Measurements from ENCODE around the gene KAZN. TPM values are rescaled to one million over a fixed set of nuclear protein-coding genes. Genes with fewer than 3 reads are reported as not detected.

KAZN gene
- total and polyA plus RNA-seq, 2 of the 8 experiments (the other 6 are each of a cell fraction or from before 2014, with no cell fraction given) = 3.7 to 11.8 TPM

DNA sequence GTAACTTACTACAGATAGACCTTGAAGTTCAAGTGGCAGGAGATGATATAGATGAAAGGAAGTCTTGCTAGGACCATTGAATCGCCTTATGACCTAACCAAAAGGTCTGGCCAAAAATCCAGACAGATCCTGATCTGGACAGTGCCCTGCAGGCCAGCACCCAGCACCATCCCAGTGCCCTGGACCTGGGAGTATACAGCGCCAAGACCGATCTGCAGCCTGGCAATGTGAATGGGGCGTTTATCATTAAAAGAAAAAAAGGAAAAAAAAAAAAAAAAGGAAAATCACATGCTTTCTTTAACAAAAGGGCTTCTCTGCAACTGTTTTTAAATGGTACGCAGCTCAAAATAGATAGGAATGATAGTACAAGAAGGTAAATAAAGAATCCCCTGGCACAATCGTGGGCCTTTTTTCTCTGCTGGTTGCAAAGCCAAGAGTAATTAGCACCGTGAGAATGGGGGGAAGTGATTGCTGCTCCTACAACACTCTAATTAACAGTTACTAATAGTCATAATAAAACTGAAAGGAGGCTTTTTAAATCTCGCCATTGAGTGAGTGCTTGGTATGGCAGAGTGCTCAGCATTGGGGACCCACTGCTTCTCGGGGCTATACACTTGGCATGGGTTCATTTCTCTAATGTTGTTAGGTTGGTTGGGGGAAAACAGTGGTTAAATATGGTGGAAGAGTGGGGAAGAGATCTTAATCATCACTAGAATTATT, 146.7 kb downstream of the KAZN start:
- H3K23me2 ChIP-seq (ENCODE audit: low read depth, low read length) = no peaks in the 10 kb centered on the region; the same call in 1 of the 2 replicates
- no peaks in the 10 kb centered on the region for H3K9me3 ChIP-seq (ENCODE audit: insufficient read depth in 2 of 2, low read depth in 1 of 2, low read length in 1 of 2)
- WGBS, 2 experiments (ENCODE audit: extremely low coverage in 1 of 2, insufficient coverage in 1 of 2, insufficient read length in 1 of 2, insufficient replicate concordance in 2 of 2, low coverage in 1 of 2, low lambda C conversion rate in 2 of 2, missing lambda C conversion rate in 1 of 2) = 85% methylated on average over 9 of the region's 9 CpGs; no CpG with 5 or more reads in 1 of the 2 experiments
- H3K27ac ChIP-seq (ENCODE audit: low read depth, low read length) = no peak overlapping the region
- DNase-seq (ENCODE audit: low read depth in 1 of 2, low spot score in 2 of 2) = no peak
- no peaks in the 10 kb centered on the region for H3K36me3 ChIP-seq (ENCODE audit: control insufficient read depth in 2 of 4, insufficient read depth in 4 of 4, low read length in 3 of 4)
- POLR2A ChIA-PET (ENCODE audit: partially characterized antibody) = no interaction called here
- 0 out of 2 replicates have a peak overlapping the region, but pooled peaks have one; percentile 71 for H2BK12ac ChIP-seq (ENCODE audit: low read depth, low read length)
- H3K27me3 ChIP-seq (replicated peaks in 1 of 4; ENCODE audit: control insufficient read depth in 3 of 4, extremely low read depth in 1 of 4, insufficient read depth in 3 of 4, low read length in 3 of 4) = no peaks in the 10 kb centered on the region
- H4K5ac ChIP-seq (ENCODE audit: insufficient read length, low read depth, low read length) = no peak overlapping the region
- H4K91ac ChIP-seq (replicated peaks; ENCODE audit: insufficient read length, low read length) = no peak overlapping the region
- H2AFZ ChIP-seq (ENCODE audit: low read length) = no peak overlapping the region
- no peak overlapping the region for H2AK5ac ChIP-seq (ENCODE audit: low read depth, low read length)
- H4K20me1 ChIP-seq (replicated peaks in 1 of 2; ENCODE audit: control insufficient read depth in 1 of 2, insufficient read depth in 2 of 2, low read length in 2 of 2) = no peaks in the 10 kb centered on the region
- no peak overlapping the region for H3K23ac ChIP-seq (ENCODE audit: insufficient read length)
- H3K4ac ChIP-seq (replicated peaks; ENCODE audit: insufficient read length, low read depth, low read length) = no peak overlapping the region
- no peaks in the 10 kb centered on the region for H3K79me1 ChIP-seq (ENCODE audit: low read depth, low read length)
- TF ChIP-seq RFX5 (IDR thresholded peaks at IDR 0.05; ENCODE audit: borderline replicate concordance, low read depth, low read length) = no peak
- H2BK15ac ChIP-seq (ENCODE audit: low read length) = peak overlapping the region; percentile 34; the same call in 1 of the 2 replicates
- no peak overlapping the region for H3K14ac ChIP-seq (ENCODE audit: insufficient read length)
- no peak overlapping the region for H3K18ac ChIP-seq (ENCODE audit: extremely low read depth, low read length)
- H2BK120ac ChIP-seq (replicated peaks; ENCODE audit: low read depth, low read length) = no peak overlapping the region
- no peak overlapping the region for H3K4me2 ChIP-seq (ENCODE audit: insufficient read depth in 1 of 2, low read depth in 2 of 2, low read length in 2 of 2)
- no peak overlapping the region for H3K9ac ChIP-seq (replicated peaks in 1 of 4; ENCODE audit: extremely low read depth in 1 of 4, low read depth in 3 of 4, low read length in 3 of 4)
- H3K4me3 ChIP-seq (ENCODE audit: extremely low read depth in 1 of 4, insufficient read depth in 2 of 4, low read depth in 3 of 4, low read length in 4 of 4) = no peak overlapping the region
- peaks cover 12 to 22% (median 18%) of the 10 kb centered on the region in 4 experiments for H3K4me1 ChIP-seq (replicated peaks in 1 of 4; ENCODE audit: control insufficient read depth in 3 of 4, insufficient read depth in 4 of 4, low read length in 3 of 4)
- no peak overlapping the region for H4K8ac ChIP-seq (ENCODE audit: extremely low read depth, insufficient read depth, low read length)
- CTCF ChIA-PET (ENCODE audit: partially characterized antibody) = interaction anchor here (1.4 to 2.7 kb wide), 2 partner anchors 21 to 43 kb away, joined by 4 to 6 read pairs; no protein-coding TSS in a partner anchor
- no peak for FAIRE-seq
- no peak overlapping the region for H2BK20ac ChIP-seq (ENCODE audit: low read length)
- no peak overlapping the region for H2BK5ac ChIP-seq (ENCODE audit: low read depth, low read length)
- no peaks in the 10 kb centered on the region for H3K79me2 ChIP-seq (ENCODE audit: control insufficient read depth in 1 of 2, insufficient read depth in 2 of 2, low read length in 2 of 2)
- no peak overlapping the region for H3K56ac ChIP-seq (replicated peaks; ENCODE audit: insufficient read length, low read depth, low read length)
